ENCODE results near the gene CENPO.

The CENPO gene

DNA sequence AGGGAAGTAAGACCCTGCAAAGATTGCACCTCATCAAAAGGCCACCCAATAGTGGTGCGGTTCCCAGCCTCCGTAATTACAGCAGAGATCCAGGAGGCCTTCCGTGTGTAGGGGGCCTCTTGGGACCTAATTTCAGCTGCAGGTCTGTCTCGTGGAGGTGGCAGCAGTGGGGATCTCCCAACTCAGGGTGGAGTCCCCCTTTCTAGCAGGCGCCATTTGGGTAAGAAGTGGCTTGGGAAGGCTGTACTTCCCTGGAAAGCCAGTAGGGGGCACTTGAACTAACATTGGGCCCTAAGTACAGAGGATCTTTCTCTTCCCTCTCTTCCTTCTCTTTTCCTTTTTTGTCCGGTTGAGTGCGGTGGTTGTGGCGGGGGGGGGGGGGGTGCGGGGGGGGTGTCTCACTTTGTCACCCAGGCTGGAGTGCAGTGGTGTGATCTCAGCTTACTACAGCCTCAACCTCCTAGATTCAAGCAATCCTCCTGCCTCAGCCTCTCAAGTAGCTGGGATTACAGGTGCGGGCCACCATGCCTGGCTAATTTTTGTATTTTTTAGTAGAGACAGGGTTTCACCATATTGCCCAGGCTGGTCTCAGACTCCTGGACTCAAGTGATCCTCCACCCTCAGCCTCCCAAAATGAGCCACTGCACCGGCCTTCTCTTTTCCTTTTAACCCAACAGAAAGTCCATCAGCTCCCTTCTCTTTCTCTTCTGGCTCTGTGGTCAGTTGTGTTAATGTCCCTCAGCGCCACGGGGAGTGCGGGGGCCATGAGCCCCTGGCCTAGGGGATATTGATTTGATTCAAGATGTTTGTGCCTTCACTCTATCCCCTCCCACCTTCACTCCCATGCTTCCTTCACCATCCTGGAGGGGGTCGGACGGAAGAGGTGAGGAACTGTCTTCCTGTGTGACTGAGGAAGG lies 32.0 kb downstream of the CENPO start:
- no peak for DNase-seq (ENCODE audit: low spot score)
- peak; percentile 48 for TF ChIP-seq CTCF (IDR thresholded peaks at IDR 0.05; ENCODE audit: extremely low read depth, insufficient read depth, missing control alignments)
- in situ Hi-C loops (cut with MboI; ENCODE audit: low pct_unique_long_range_greater_than_20kb, low sequenced_read_pairs, unreplicated experiment) = loop anchor here (10.0 kb wide), 1 partner anchor 410 kb away; no protein-coding TSS in a partner anchor

- in situ Hi-C loops (cut with MboI; ENCODE audit: low pct_unique_long_range_greater_than_20kb, low sequenced_read_pairs, unreplicated experiment) = loop anchor here (10.0 kb wide), 1 partner anchor 411 kb away; no protein-coding TSS in a partner anchor
- DNase-seq (ENCODE audit: low spot score) = no peak
- TF ChIP-seq CTCF (IDR thresholded peaks at IDR 0.05; ENCODE audit: extremely low read depth, insufficient read depth, missing control alignments) = no peak
Measured at GRCh38 chr2:24825883-24826772, 32.9 kb downstream of the CENPO start.

DNA sequence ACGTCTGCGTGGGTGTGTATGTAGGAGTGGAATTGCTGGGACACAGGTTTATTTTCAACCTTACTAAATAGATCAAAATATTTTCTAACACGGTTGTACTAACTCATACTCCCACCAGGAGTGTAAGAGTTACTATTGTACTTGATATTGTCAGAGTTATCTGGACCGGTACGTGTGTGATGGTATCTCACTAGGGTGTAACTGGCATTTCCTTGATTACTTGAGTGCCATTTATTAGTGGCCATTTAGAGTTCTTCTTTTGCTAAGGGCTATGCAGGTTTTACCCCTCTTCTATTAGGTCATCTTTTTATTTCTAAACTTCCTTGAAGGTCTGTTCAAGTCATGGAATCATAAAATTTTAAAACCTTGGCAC lies 33.5 kb downstream of the CENPO start:
- TF ChIP-seq CTCF (IDR thresholded peaks at IDR 0.05; ENCODE audit: extremely low read depth, insufficient read depth, missing control alignments) = no peak
- in situ Hi-C loops (cut with MboI; ENCODE audit: low pct_unique_long_range_greater_than_20kb, low sequenced_read_pairs, unreplicated experiment) = loop anchor here (10.0 kb wide), 1 partner anchor 412 kb away; no protein-coding TSS in a partner anchor
- no peak for DNase-seq (ENCODE audit: low spot score)

DNA sequence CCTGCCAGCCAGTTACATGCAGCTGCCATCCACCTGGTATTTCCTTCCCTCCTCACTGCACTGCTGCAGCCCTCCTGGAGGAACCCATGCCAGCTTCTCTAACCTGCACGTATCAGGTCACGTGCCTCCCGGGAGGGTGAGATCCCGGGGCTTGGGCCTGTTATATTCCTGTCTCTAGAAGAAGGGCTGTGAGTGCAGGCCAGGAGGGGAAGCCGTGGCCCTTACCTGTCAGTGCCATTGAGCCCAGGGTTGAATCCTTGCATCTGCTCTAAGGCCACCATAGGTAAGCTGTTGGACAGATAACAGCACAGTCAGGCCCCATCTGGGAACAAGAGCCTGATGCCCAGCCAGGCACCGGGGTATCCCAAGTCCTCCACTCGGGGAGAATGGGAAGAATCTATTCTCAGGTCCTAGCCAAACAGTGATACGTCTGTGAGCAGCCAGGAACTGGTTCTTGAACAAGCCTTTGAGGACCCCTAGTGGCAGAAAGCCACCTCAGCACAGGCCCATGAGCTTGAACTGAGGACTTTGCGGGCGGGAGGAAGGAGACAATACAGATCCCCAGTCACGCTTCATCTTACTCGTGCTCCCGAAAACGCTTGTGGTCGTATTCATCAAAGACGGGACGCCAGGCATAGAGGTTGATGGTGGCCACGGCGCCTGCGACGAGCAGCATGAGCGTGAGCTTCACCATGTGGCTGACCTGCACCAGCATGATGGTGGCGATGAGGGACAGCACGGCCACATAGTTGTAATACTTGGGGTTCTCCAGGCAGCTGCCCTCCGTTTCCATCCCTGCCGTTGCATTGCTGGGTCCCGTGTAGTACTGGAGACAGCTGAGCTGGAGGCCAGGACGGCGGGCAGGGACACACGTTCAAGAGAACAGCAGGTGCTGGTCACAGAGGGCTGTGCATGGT lies 34.4 kb downstream of the CENPO start:
- TF ChIP-seq CTCF (IDR thresholded peaks at IDR 0.05; ENCODE audit: extremely low read depth, insufficient read depth, missing control alignments) = peak; percentile 90
- DNase-seq (ENCODE audit: low spot score) = peak; percentile 89
- in situ Hi-C loops (cut with MboI; ENCODE audit: low pct_unique_long_range_greater_than_20kb, low sequenced_read_pairs, unreplicated experiment) = loop anchor here (10.0 kb wide), 1 partner anchor 413 kb away; no protein-coding TSS in a partner anchor

DNA sequence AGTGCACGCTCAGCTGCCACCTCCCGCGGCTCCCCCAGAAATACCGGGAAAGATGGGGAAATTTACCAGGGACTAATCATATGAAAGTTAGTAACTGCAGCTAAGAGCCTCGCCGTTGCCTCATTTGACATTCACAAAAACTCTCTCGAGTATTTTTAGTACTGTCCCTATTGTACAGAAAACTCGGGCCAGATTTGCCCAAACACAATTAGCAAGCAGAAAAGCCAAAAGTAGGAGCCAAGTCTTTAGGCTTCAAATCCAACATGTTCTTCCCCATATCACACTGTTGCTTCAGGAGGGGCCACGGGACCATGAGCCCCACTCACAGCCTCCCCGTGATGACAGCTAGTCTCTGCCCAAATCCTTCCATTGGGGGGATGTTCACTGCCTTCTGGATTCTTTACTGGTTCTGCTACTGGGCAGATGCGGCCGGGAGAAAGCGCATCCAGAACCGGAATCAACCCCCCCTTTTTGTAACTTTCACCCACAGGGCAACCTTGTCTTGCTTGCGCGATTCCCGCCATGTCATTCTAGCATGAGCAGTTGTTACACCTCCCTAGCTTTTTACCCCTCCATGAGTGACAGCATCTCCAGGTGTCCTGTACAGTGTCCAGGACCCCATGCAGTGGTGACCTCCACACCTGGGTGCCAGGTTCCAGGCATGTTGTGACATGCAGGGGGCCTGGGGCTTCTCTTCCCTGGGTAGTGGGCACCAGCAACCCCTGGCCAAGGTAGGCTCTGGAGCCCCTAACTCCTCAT lies 35.2 kb downstream of the CENPO start:
- no peak for DNase-seq (ENCODE audit: low spot score)
- in situ Hi-C loops (cut with MboI; ENCODE audit: low pct_unique_long_range_greater_than_20kb, low sequenced_read_pairs, unreplicated experiment) = loop anchor here (10.0 kb wide), 1 partner anchor 414 kb away; no protein-coding TSS in a partner anchor

More for the DNA sequence above, 35.2 kb downstream of the CENPO start:
- no peak for TF ChIP-seq CTCF (IDR thresholded peaks at IDR 0.05; ENCODE audit: extremely low read depth, insufficient read depth, missing control alignments)
